H9 (cell line): ENCODE measurements around the gene MED9. TPM values are rescaled to one million over a fixed set of nuclear protein-coding genes. Genes with fewer than 3 reads are reported as not detected.

ENCODE experiments used
- DNase-seq: peaks from one replicate; pipeline ENCODE4 v3.0.0-alpha.2; 2017
- H2AFZ ChIP-seq: one replicate; pipeline ENCODE4 v1.6.1; 2013; ENCODE audit warnings: mild to moderate bottlenecking, low read length, control low read depth, moderate library complexity
- H2AK5ac ChIP-seq: 2 replicates; pipeline ENCODE4 v1.6.1; 2013; ENCODE audit warnings: low read length, control low read depth, mixed read lengths; ENCODE audit not compliant: insufficient read length
- H2BK120ac ChIP-seq: one replicate; pipeline ENCODE4 v1.6.1; 2013; ENCODE audit warnings: low read depth, mild to moderate bottlenecking, low read length, control low read depth, inconsistent platforms; ENCODE audit not compliant: poor library complexity, severe bottlenecking
- H2BK12ac ChIP-seq: 2 replicates; pipeline ENCODE4 v1.6.1; 2013; ENCODE audit warnings: low read length, control low read depth, mixed read lengths, low read depth; ENCODE audit not compliant: insufficient read length
- H2BK15ac ChIP-seq: 2 replicates; pipeline ENCODE4 v1.6.1; 2013; ENCODE audit warnings: low read depth, low read length, control low read depth
- H2BK20ac ChIP-seq: one replicate; pipeline ENCODE4 v1.6.1; 2013; ENCODE audit warnings: low read depth, mild to moderate bottlenecking, low read length, control low read depth, inconsistent platforms; ENCODE audit not compliant: poor library complexity, severe bottlenecking
- H2BK5ac ChIP-seq: 2 replicates; pipeline ENCODE4 v1.6.1; 2013; ENCODE audit warnings: low read length, control low read depth, mixed read lengths; ENCODE audit not compliant: insufficient read length
- H3K14ac ChIP-seq: 2 replicates; pipeline ENCODE4 v1.6.1; 2013; ENCODE audit warnings: low read length, control low read depth; ENCODE audit not compliant: insufficient read depth
- H3K18ac ChIP-seq: 2 replicates; pipeline ENCODE4 v1.6.1; 2013; ENCODE audit warnings: low read depth, mild to moderate bottlenecking, mixed read lengths, low read length, control low read depth; ENCODE audit not compliant: insufficient read length
- H3K23ac ChIP-seq: 2 replicates; pipeline ENCODE4 v1.6.1; 2013; ENCODE audit warnings: low read length, control low read depth, mixed read lengths, low read depth; ENCODE audit not compliant: insufficient read length
- H3K23me2 ChIP-seq: 2 replicates; pipeline ENCODE4 v1.6.1; 2013; ENCODE audit warnings: low read depth, mild to moderate bottlenecking, mixed read lengths, low read length, control low read depth; ENCODE audit not compliant: insufficient read length, poor library complexity, severe bottlenecking
- H3K27ac ChIP-seq: 2 replicates; pipeline ENCODE4 v1.5.1; 2013; ENCODE audit warnings: low read length, control low read depth, mixed read lengths, low read depth; ENCODE audit not compliant: insufficient read length
- H3K27me3 ChIP-seq: 2 replicates; pipeline ENCODE4 v1.6.1; 2013; ENCODE audit warnings: low read length, control low read depth, inconsistent platforms; ENCODE audit not compliant: insufficient read depth
- H3K4ac ChIP-seq: 2 replicates; pipeline ENCODE4 v1.6.1; 2013; ENCODE audit warnings: low read depth, mild to moderate bottlenecking, control low read depth, inconsistent platforms, low read length, moderate library complexity
- H3K4me1 ChIP-seq: 2 replicates; pipeline ENCODE4 v1.6.1; 2013; ENCODE audit warnings: low read length, control low read depth, inconsistent platforms; ENCODE audit not compliant: insufficient read depth
- H3K4me2 ChIP-seq: 2 replicates; pipeline ENCODE4 v1.6.1; 2013; ENCODE audit warnings: low read length, control low read depth, mixed read lengths; ENCODE audit not compliant: insufficient read length, insufficient read depth
- H3K56ac ChIP-seq: 2 replicates; pipeline ENCODE4 v1.6.1; 2013; ENCODE audit warnings: low read depth, mild to moderate bottlenecking, mixed read lengths, low read length, control low read depth; ENCODE audit not compliant: insufficient read length
- H3K79me1 ChIP-seq: 2 replicates; pipeline ENCODE4 v1.6.1; 2013; ENCODE audit warnings: low read depth, mild to moderate bottlenecking, moderate library complexity, low read length, control low read depth, inconsistent platforms; ENCODE audit not compliant: insufficient read depth, poor library complexity, severe bottlenecking
- H3K79me2 ChIP-seq: 2 replicates; pipeline ENCODE4 v1.6.1; 2013; ENCODE audit warnings: low read length, control low read depth, inconsistent platforms; ENCODE audit not compliant: insufficient read depth
- H3K9ac ChIP-seq: 2 replicates; pipeline ENCODE4 v1.6.1; 2013; ENCODE audit warnings: low read length, control low read depth, mixed read lengths; ENCODE audit not compliant: insufficient read length; ENCODE audit errors: extremely low read depth
- H3K9me3 ChIP-seq: one replicate; pipeline ENCODE4 v1.6.1; 2013; ENCODE audit warnings: low read depth, low read length, inconsistent platforms; ENCODE audit not compliant: control insufficient read depth
- H3T11ph ChIP-seq: one replicate; pipeline ENCODE4 v1.6.1; 2013; ENCODE audit warnings: mild to moderate bottlenecking, low read length, control low read depth, inconsistent platforms
- H4K20me1 ChIP-seq: one replicate; pipeline ENCODE4 v1.6.1; 2013; ENCODE audit not compliant: control insufficient read depth, insufficient read length, insufficient read depth
- H4K5ac ChIP-seq: 2 replicates; pipeline ENCODE4 v1.6.1; 2013; ENCODE audit warnings: low read depth, mild to moderate bottlenecking, mixed read lengths, low read length, control low read depth; ENCODE audit not compliant: insufficient read length
- H4K8ac ChIP-seq: replicated peaks from 2 replicates; pipeline ENCODE4 v1.6.1; 2013; ENCODE audit warnings: low read length, control low read depth, mixed read lengths, low read depth; ENCODE audit not compliant: insufficient read length
- H4K91ac ChIP-seq: 2 replicates; pipeline ENCODE4 v1.6.1; 2013; ENCODE audit warnings: low read depth, mild to moderate bottlenecking, moderate library complexity, mixed read lengths, low read length, control low read depth; ENCODE audit not compliant: insufficient read length
- H3K27ac Mint-ChIP-seq, 3 experiments: 2 replicates in 2 of 3; 3 replicates in 1 of 3; pipeline ENCODE4 v1.8.0; 2020 to 2021; ENCODE audit warnings: mixed read lengths in 3 of 3, mild to moderate bottlenecking in 1 of 3, moderate library complexity in 1 of 3
- H3K27me3 Mint-ChIP-seq: 2 replicates; pipeline ENCODE4 v1.8.0; 2021; ENCODE audit warnings: low read depth, mild to moderate bottlenecking, moderate library complexity, mixed read lengths
- H3K36me3 Mint-ChIP-seq, 3 experiments: 2 replicates in 2 of 3; 3 replicates in 1 of 3; pipeline ENCODE4 v1.8.0; 2020 to 2021; ENCODE audit warnings: low read depth in 3 of 3, mixed read lengths in 3 of 3; ENCODE audit not compliant: insufficient read depth in 1 of 3
- H3K4me1 Mint-ChIP-seq, 2 experiments: 2 replicates each; pipeline ENCODE4 v1.8.0; 2020; ENCODE audit warnings: mixed read lengths in 2 of 2
- H3K4me3 Mint-ChIP-seq, 2 experiments: 2 replicates in 1 of 2; 3 replicates in 1 of 2; pipeline ENCODE4 v1.8.0; 2020 to 2021; ENCODE audit warnings: mild to moderate bottlenecking in 2 of 2, mixed read lengths in 2 of 2, moderate library complexity in 1 of 2
- H3K9me3 Mint-ChIP-seq, 2 experiments: 2 replicates in 1 of 2; 3 replicates in 1 of 2; pipeline ENCODE4 v1.8.0; 2020; ENCODE audit warnings: mild to moderate bottlenecking in 2 of 2, mixed read lengths in 2 of 2, moderate library complexity in 1 of 2
- WGBS: extraction: QIAGEN DNeasy Blood & Tissue Kit; methylation state at CpG from one replicate; pipeline ENCODE4 v1.1.7; 2013; ENCODE audit warnings: missing lambda C conversion rate, low lambda C conversion rate, mixed read lengths; ENCODE audit not compliant: insufficient read length; ENCODE audit errors: extremely low coverage; 5-methylcytosine and 5-hydroxymethylcytosine counted together
- total RNA-seq: library from RNA; stranded (reverse); gene quantifications from 2 replicates; pipeline ENCODE4 v1.2.1, GENCODE V29; 2021
- TF ChIP-seq, protein P1 (sequence below): fragments of 200-600 bp; sonication (generic); conservative IDR thresholded peaks from 3 replicates; pipeline ENCODE4 v1.8.0; 2021; ENCODE audit warnings: antibody characterized with exemption, mild to moderate bottlenecking

Gene MED9
- total RNA-seq, 1 experiment from 2014 or later = 20.0 TPM

DNA sequence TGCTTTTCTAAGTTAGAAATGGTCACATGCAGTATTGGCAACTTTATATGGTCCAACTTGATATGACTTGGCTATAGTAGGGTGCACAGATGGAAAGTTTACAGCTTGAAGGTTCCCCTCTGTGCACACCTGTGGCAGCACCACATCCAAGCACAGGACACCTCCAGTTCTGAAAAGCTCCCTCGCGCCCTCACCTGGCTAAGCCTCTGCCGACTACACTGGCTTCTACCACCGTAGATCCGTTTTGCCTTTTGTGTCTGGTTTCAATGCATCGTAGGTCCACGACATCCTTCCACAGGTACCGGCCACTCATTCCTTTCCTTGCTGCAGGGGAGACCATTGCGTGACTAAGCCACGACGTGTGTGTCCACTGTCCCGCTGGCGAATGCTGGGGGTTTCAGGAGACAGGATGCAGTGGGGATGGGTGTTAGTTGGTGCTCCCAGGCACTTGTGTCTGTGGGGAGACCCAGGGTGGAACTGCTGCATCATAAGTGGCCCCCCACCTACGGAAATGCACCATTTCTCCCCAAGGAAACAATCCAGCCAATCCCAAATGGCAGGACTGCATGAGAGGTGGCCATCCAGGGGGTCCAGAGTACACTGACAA is 24.3 kb downstream of the MED9 start:
- H3K56ac ChIP-seq = no peak overlapping the region
- H3K27ac Mint-ChIP-seq = no peak overlapping the region
- peaks cover 5% of the 10 kb centered on the region for H3K23me2 ChIP-seq
- H2BK5ac ChIP-seq = no peak overlapping the region
- H3K9ac ChIP-seq = no peak overlapping the region
- peaks cover 17 to 19% of the 10 kb centered on the region in 2 experiments for H3K4me1 Mint-ChIP-seq
- H2AK5ac ChIP-seq = no peak overlapping the region
- no peaks in the 10 kb centered on the region for H3K79me1 ChIP-seq
- peak; percentile 80 for DNase-seq
- TF ChIP-seq, protein P1, sequence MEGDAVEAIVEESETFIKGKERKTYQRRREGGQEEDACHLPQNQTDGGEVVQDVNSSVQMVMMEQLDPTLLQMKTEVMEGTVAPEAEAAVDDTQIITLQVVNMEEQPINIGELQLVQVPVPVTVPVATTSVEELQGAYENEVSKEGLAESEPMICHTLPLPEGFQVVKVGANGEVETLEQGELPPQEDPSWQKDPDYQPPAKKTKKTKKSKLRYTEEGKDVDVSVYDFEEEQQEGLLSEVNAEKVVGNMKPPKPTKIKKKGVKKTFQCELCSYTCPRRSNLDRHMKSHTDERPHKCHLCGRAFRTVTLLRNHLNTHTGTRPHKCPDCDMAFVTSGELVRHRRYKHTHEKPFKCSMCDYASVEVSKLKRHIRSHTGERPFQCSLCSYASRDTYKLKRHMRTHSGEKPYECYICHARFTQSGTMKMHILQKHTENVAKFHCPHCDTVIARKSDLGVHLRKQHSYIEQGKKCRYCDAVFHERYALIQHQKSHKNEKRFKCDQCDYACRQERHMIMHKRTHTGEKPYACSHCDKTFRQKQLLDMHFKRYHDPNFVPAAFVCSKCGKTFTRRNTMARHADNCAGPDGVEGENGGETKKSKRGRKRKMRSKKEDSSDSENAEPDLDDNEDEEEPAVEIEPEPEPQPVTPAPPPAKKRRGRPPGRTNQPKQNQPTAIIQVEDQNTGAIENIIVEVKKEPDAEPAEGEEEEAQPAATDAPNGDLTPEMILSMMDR = peak; percentile 68
- H4K91ac ChIP-seq = no peak overlapping the region
- no peak overlapping the region for H3K23ac ChIP-seq
- no peak overlapping the region for H3K4me2 ChIP-seq
- H3K36me3 Mint-ChIP-seq = no peaks in the 10 kb centered on the region; a peak in 1 of 7 replicates
- no peak overlapping the region for H2BK15ac ChIP-seq
- no peak overlapping the region for H3K14ac ChIP-seq
- WGBS = no CpG with 5 or more reads among the region's 14 CpGs
- no peak overlapping the region for H2AFZ ChIP-seq
- H2BK20ac ChIP-seq = no peak overlapping the region
- peaks cover 22% of the 10 kb centered on the region for H3K27me3 Mint-ChIP-seq
- no peaks in the 10 kb centered on the region for H4K20me1 ChIP-seq
- H3K27ac ChIP-seq = no peak overlapping the region
- no peak overlapping the region for H3K4me3 Mint-ChIP-seq
- no peak overlapping the region for H3K4ac ChIP-seq
- no peak overlapping the region for H3K18ac ChIP-seq
- H2BK12ac ChIP-seq = no peak overlapping the region
- H3T11ph ChIP-seq = no peak overlapping the region
- no peaks in the 10 kb centered on the region; a peak in 1 of 5 replicates for H3K9me3 Mint-ChIP-seq
- H4K5ac ChIP-seq = no peak overlapping the region
- H4K8ac ChIP-seq = no peak overlapping the region
- no peak overlapping the region for H2BK120ac ChIP-seq
- H3K4me1 ChIP-seq = no peaks in the 10 kb centered on the region
- no peaks in the 10 kb centered on the region; the same call in 1 of the 2 replicates for H3K27me3 ChIP-seq
- H3K9me3 ChIP-seq = no peaks in the 10 kb centered on the region
- no peaks in the 10 kb centered on the region for H3K79me2 ChIP-seq
